ENCODE measurements around the gene KLHL41.

The KLHL41 gene

DNA sequence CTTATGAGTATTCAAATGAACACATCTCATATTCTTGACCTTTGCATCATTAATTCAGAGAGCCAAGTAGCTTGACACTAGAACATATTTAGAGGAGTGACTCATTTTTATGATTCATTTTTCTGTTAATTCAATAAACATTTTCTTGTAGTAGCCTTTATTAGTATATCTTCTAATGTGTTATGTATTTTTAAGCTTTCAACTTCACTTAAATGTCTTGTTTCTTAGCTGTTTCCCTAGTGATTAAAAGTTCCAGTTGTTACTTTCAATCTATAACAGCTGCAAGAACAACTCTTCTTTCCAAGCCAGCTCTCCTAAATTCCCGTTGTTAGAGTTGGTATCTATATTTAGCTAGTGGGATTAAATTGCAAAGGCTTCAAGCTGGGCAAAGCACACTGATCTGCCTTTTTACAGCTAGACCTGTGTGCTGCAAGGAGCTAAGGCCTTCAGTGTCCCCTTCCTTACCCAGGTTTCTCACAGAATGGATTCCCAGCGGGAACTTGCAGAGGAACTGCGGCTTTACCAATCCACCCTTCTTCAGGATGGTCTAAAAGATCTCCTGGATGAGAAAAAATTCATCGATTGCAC lies at the start of gene KLHL41:
Gene KLHL41 (plus strand): TSS at position 405 of the 588 bp plus-strand sequence. CDS start 77 bp downstream, at position 482.
- no peak for DNase-seq (ENCODE audit: low spot score)

GRCh38 chr2:169461143-169461542 lies 48.4 kb upstream of the KLHL41 start:
- DNase-seq (ENCODE audit: low spot score) = no peak

- no peak for DNase-seq (ENCODE audit: low spot score)
Measured at GRCh38 chr2:169462896-169463695, 46.4 kb upstream of the KLHL41 start.

- DNase-seq (ENCODE audit: low spot score) = no peak
Measured at GRCh38 chr2:169464466-169464865, 45.0 kb upstream of the KLHL41 start.

GRCh38 chr2:169464882-169465281 lies 44.6 kb upstream of the KLHL41 start:
- DNase-seq (ENCODE audit: low spot score) = no peak

GRCh38 chr2:169468841-169469240 lies 40.7 kb upstream of the KLHL41 start:
- no peak for DNase-seq (ENCODE audit: low spot score)

DNA sequence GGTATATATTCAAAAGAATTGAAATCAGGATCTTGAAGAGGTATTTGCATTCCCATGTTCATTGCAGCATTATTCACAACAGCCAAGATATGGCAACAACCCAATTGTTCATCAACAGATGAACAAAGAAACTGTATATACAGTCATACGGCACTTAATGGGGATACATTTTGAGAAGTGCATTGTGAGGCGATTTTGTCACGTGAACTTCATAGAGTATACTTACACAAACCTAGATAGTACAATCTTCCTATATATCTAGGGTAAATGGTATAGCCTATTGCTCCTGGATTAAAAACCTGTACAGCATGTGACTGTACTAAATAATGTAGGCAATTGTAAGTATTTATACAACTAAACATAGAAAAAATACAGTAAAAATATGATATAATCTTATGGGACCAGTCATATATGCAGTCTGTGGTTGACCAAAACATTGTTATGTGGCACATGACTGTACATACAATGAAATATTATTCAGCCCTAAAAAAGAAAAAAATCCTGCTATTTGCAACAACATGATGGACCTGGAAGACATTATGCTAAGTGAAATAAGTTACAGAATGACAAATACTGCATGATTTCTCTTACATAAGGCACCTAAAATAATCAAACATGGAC lies 39.4 kb upstream of the KLHL41 start:
- DNase-seq (ENCODE audit: low spot score) = no peak

- DNase-seq (ENCODE audit: low spot score) = no peak
Measured at GRCh38 chr2:169472249-169472648, 37.3 kb upstream of the KLHL41 start.

- no peak for DNase-seq (ENCODE audit: low spot score)
Measured at GRCh38 chr2:169476459-169476858, 33.0 kb upstream of the KLHL41 start.

DNA sequence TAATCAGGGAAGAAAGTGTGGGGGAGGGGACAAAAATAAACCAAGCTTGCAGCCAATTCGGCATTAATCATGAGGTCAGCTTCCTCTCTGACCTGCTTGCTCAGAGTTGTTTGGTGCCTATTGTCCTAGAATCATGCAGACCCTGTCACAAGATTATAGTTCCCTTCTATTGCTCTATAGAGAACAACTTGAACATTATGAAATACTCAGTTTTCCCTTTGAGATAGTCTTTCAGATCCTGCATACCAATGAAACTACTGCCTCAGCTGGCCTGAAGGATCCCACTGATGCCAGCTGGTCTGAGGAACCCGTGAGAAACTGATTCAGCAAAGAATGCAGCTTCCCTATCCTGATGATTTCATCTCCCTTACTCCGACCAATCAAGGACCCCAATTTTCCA lies 31.2 kb upstream of the KLHL41 start:
- DNase-seq (ENCODE audit: low spot score) = no peak

GRCh38 chr2:169478745-169479256 lies 30.7 kb upstream of the KLHL41 start:
- no peak for DNase-seq (ENCODE audit: low spot score)

DNA sequence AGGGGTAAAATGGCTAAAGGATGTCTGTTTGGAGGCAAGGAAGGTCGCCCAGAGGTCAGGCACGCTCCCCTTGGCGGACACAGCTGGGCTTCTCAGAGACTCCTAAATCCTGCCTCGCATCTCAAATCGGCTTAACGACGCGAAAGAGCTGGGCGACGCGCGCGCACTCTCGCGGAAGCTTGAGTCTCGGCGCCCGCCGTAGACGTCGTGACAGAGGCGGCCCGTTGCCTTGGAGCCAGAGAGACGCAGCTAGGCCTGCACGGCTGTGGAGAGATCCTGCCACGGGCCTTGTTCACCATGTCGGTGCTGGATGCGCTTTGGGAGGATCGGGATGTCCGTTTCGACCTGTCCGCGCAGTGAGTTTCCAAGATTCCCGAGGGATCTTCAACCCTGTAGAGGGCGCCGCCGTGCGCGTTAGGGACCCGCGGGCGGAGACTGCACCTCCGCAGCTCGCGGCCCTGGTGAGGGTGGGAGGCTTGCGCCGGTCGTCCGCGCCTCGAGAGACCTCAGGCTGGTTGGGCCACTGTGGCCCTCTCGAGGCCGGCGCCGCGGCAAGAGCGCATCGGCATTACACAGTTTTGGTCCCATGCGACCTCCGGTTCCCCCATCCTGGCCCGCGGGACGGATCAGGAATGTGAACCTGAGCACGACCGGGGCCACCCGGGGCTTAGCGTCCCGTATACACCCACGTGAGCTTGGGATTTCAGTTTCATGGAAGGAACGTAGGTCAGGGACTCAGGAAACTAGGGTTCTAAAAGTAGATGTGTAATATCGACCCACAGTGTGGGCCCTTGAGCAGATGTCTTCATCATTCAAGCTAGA lies 30.0 kb upstream of the KLHL41 start, which contains the start of gene BBS5:
Gene BBS5 (plus strand): TSS at position 238 of the 822 bp plus-strand sequence. CDS start 60 bp downstream, at position 298.
- peak; percentile 65 for DNase-seq (ENCODE audit: low spot score)

GRCh38 chr2:169480079-169480465 lies 29.4 kb upstream of the KLHL41 start:
- DNase-seq (ENCODE audit: low spot score) = no peak

GRCh38 chr2:169485650-169486138 lies 23.8 kb upstream of the KLHL41 start:
- no peak for DNase-seq (ENCODE audit: low spot score)

- no peak for DNase-seq (ENCODE audit: low spot score)
Measured at GRCh38 chr2:169486487-169486886, 23.0 kb upstream of the KLHL41 start.

DNA sequence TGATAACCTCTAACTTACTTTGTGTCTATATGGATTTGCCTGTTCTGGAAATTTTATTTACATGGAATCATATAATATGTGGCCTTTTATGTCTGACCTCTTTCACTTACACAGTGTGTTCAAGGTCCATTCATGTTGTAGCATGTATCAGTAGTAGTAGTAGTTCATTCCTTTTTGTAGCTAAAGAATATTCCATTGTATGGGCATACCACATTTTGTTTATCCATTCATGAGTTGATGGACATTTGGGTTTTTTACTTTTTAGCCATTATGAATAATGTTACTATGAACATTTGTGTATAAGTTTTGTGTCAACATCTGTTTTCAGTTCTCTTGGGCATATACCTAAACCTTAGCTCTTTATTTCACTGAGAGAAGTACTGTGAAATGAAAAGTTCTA lies 18.7 kb upstream of the KLHL41 start:
- DNase-seq (ENCODE audit: low spot score) = no peak

- DNase-seq (ENCODE audit: low spot score) = no peak
Measured at GRCh38 chr2:169491378-169491777, 18.1 kb upstream of the KLHL41 start.

DNA sequence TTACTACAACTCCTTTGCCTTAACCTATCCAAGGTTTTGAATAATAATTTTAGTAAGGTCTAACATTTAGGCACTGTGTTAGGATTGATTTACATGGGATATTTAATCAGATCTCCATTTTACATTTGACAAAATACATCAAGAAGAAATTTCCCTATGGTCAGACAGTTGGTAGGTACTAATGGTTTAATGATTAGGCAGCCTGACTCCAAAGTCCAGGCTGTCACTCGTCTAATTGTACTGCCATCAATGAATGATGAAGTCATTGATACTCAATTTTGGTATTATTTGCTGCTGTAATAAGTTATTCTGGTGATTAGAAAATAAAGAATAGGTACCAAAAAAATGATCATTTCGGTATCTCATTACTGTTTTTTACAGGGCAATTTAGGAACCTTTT lies 16.1 kb upstream of the KLHL41 start:
- DNase-seq (ENCODE audit: low spot score) = no peak

GRCh38 chr2:169495310-169495928 lies 14.1 kb upstream of the KLHL41 start:
- no peak for DNase-seq (ENCODE audit: low spot score)

GRCh38 chr2:169504651-169505050 lies 4.9 kb upstream of the KLHL41 start:
- no peak for DNase-seq (ENCODE audit: low spot score)

GRCh38 chr2:169507698-169508097 lies 1.8 kb upstream of the KLHL41 start:
- DNase-seq (ENCODE audit: low spot score) = no peak

Measured in CD4-positive, alpha-beta T cell treated with Interleukin-6 at 100 ng/mL for 8 hours (primary cell).